GM19238 (cell line): ENCODE measurements around the gene FOXK2.

Experiments
- DNase-seq: peaks from one replicate; pipeline ENCODE4 v3.0.0; 2011; ENCODE audit warnings: low spot score; ENCODE audit not compliant: insufficient read length

The FOXK2 gene

DNA sequence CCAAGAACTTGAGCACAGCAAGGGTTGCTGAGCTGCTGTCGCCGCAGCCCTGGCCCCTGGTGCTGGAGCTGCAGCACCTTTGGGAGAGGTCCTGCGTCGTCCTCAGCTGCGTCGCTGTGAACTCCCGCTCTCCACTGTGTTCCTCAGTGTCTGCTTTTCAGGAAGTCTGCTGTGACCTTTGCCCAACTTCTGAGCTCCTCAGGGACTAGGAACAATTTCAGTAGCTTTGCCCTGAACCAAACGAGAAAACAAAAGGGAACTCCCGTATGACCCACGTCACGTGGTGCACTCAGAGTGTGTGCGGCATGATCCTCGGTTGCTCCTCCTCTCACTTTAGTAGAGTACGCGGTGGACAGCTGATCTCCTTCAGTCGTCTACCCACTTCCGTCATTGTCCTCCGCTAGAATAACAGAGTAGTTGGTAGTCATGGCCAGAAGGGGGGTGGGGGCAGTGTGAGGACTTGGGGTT, 84.5 kb downstream of the FOXK2 start:
- no peak for DNase-seq

DNA sequence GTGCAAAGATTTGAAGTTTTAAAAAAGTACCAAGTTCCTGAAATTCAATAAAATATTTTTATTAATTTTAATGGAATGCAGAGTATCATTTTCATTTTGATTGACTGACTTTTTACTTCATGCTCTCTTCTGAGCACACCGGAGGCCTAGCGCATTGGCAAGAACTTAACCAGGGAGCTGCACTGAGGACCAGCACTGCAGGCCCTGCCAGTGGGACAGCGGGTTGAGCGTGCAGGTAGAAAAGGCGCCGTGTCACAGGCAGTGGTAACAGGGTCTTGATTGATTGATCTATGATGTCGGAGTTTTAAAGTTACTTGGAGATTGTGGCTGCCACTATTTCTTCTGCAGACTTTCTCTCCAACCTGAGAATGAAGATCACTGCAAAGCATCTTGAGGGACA, 85.0 kb downstream of the FOXK2 start:
- DNase-seq = no peak

DNA sequence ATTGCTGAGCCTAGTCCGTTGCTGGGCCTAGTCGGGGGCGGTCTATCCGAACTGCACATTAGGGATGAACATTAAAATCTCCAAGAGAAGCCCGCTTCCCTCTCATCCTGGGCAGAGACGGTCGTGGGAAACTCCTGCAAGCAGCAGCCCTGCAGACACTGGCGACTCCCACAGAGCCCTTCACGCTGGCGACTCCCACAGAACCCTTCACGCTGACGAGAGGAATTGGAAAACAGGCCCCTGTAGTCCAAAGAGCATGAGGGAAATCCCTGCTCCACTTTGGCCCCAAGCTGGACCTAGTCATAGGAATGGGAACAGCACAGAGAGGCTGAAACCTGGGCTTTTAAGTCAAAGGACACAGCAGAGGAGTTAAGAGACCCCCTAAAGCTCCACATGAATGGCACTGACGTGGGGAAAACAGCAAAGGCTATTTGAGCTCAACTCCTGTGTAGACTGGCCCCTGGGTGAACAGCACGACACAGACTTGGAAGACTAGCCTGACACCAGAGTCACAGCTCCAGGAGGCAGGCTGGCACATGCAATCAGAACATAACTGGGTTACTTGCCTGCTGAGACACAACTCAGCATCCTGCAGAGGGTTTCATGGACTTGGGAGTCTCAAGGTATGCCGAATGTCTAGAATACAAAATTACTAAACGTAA, 86.5 kb downstream of the FOXK2 start:
- no peak for DNase-seq

DNA sequence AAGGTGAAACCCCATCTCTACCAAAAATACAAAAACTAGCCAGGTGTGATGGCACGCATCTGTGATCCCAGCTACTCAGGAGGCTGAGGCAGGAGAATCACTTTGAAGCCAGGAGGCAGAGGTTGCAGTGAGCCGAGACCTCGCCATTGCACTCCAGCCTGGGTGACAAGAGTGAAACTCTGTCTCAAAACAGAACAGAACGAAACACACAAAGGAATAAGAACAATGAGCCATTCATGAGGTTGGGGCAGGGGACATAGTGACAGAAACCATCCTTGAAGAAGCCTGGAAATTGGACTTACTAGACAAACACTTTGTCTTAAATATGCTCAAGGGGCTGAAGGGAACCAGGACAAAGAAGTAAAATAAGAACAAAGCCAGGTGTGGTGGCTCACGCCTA, 89.3 kb downstream of the FOXK2 start:
- DNase-seq = no peak

DNA sequence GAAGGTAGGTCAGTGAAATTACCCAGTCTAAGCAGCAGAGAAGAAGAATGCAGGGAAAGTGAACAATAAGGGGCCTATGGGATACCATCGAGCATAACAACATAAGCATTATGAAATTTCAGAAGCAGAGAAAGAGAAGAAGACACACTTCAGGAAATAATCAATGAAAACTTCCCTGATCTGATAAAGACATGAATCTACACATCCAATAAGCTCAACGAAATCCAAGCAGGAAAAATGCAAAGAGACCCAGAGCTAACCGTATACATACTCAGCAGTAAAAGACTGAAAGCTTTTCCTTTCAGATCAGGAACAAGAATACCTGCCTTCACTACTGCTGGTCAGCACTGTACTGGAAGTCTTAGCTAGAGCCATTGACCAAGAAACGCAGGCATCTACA, 90.1 kb downstream of the FOXK2 start:
- no peak for DNase-seq

DNA sequence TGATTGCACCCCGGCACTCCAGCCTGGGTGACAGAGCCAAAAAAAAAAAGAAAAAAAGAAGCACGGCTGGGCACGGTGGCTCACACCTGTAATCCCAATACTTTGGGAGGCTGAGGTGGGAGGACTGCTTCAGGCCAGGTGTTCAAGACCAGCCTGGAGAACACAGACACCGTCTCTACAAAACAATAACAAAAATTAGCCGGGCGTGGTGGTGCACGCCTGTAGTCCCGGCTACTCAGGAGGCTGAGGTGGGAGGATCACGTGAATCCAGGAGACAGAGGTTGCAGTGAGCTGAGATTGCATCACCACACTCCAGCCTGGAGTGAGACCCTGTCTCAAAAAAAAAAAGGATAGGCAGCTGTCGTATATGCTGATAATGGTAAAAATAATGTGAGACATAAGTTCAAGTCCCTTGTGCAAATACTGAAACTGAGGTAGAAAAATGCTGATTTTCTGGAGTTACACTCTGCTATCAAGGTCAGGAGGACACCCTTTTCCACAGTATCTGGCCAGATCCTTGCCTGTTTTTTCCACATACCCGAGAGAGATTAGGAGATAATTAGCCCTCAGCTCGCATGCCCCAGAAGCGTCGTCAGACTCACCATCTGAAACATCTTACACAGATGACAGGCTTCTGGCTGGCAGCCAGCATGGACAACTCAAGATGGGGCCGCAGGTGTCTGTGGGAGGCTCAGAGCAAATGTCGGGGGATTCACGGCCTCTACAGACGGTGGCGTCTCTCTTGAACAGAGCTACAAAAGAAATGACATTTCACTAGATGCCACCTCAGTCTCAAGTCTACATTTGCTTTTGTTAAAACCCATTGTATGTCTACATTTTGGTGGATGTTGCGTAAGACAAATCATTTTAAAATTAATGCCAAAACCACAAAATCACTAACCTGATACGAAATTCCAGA, 91.9 kb downstream of the FOXK2 start:
- no peak for DNase-seq

DNA sequence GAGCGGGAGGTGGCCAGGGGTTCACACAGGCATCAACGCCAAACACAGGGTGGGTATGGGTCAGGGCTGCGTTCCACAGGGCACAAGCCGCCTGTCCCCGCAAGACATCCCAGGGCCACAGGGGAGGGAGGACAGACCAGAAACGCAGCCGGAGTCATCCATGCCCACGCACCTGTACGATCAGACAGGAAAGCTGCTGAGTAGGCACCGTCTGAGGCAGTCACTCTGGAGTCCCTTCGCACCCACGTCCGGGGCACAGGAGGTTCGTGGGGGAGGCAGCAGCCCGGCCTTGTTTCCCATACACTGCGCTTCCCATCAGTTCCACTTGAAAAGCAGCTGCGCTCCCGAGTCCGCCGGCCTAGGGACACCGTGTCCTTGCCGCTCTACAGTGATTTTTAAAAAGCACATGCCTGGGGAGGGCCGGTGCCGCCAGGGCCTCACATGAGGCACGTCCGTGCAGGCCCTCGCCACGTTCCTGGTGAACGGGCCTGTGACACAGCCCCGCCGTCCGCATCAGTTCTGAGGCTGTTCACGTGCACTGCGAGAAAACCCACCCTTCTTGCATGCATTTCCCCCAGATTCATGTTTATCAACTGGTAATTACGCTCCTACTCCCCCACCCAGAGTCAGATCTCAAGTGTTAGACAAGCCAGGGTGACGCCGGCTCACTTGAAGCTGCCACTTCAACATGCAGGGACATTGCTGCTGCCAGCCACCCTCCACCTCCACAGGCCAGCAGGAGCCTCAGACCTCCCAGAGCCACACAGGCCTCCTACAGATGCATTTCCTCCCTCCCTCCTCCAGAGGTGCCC, 94.0 kb downstream of the FOXK2 start:
- no peak for DNase-seq

DNA sequence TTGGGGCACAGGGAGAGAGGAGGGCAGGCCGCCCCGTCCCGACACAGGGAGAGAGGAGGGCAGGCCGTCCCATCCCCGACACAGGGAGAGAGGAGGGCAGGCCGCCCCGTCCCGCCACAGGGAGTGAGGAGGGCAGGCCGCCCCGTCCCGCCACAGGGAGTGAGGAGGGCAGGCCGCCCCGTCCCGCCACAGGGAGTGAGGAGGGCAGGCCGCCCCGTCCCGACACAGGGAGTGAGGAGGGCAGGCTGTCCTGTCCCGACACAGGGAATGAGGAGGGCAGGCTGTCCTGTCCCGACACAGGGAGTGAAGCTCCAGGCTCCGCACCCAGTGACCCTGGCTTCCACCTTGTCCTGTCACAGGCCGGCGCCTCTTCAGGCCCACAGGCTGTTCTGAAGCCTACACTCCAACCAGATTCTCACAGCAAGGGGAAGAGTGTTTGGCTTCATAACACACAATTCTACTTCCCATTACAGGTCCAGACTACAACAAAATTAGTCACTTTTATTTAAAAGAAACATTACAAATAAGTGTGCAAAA, 94.6 kb downstream of the FOXK2 start:
- no peak for DNase-seq

DNA sequence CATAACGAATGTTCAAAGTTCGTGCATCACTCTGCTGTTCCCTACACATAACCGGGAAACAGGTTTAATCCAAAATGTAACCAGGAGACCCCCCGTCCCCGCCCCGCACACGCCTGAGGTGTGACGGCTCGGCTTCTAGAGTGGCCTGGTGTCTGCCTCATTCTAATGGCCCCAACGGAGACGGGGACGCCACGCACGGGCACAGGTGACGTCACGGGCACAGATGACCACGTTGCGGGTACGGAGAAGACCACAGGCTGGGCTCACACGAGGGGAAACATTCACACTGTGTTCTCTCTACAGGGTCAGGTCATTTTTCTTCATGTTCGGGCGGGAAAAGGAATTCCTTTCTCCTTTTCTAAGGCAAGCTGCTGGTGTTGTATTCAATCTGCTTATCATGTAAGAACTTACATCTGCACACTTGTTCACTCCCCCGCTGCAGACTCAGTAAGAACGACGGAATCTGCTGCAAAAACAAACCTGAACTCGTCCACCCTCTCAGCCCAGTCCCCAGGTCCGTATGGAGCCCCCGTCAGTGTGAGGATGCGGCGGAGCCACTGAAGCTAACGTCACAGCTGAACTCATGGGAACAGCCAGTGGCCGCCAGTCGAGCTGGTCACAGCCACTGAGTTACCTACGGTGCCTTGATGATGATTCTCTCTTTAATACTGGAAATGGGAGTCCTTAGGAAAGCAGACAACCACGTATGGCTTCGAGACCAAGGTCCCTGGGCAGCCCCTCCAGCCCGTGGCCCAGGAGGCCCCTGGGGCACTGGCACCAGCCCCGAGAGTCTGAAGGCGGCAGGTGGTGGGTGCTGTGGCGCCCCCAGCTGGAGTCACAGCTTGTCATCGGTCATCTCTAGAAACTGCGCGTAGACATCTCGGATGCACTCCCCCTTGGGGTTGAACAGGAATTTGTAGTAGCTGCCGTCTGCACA, 95.8 kb downstream of the FOXK2 start:
- DNase-seq = no peak

DNA sequence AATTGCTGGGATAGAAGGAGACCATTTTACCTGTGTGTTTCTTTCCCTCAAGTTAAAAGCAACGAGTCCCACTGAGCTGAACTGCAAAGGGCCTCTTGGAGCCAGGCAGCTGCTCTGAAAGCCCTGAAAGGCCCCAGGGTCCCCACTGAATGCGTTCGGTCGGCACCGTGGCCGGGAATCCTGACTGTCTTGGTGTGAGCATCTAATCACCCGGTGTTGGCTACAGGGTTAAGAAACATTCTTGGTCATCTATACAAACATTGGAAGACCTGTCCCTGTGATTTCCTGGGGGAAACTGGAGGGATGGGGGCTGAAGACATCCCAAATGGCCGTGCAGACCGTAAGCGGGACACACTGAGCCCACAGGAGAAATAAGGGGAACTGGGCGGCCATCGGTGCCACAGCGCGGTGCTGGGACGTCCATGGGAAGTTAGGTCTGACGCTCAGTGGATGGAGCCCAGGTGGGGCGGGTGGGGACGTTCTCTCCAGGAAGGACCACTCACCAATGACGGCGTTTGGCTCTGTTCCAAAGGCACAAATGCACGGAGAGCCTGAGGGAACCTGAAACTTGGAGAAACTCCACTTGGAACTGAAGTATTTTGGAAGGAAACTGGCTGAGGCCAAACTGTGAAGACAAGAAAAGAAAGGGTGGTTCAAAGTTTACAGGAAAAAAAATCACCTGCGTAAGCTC, 96.6 kb downstream of the FOXK2 start:
- DNase-seq = no peak

DNA sequence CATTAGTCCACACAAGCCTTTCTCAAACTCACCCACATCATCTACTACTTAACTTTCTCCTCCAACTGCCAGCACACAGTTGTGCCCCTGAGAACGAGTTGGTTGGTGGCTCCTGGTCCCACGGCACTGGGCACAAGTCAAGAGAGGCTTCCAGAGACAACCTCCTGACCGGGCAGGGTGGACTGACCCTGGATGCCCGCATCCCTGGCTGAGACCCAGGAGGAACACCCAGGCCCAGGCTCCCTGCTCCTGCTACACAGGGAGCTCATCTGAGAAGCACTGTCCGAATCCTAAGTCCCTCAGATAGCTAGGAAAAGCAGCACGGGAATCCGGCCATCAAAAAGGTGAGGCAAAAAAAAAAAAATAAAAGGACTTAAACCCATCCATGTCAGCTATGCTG, 99.7 kb downstream of the FOXK2 start:
- DNase-seq = no peak

DNA sequence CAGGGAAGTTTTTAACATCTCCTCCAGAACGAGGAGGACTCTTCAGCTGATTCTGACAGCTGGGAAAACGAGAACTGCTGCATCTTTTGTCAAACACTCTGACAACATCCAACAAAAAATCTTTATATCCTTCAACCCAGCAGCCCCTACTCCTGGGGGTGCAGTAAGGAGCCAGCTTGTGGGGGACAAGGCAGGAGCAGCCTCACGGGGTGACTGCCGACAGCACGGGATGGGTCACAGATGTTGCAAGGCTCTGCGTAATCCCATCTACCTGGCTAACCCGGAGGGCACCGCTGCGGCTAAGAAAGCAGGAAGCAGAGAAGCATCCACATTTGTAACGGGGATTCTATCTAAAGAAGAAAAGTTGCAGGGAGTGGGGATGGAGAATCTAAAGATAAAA, 100.1 kb downstream of the FOXK2 start:
- DNase-seq = no peak

DNA sequence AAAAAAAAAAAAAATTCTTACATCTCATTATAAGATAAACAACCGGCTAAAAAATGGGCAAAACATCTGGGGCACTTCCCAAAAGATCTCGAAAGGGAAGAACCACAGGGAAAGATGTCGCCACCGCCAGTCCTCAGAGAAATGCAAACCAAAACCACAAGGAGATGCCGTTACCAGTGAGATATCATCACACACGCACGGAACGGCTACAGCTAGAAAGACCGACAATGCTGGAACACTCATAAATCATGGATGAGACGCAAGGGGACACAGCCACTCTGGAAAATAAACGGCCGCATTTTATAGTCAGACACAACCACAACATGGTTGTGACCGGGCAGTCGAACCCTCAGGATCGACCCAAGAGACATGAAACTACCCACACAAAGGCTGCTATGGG, 104.2 kb downstream of the FOXK2 start:
- no peak for DNase-seq

DNA sequence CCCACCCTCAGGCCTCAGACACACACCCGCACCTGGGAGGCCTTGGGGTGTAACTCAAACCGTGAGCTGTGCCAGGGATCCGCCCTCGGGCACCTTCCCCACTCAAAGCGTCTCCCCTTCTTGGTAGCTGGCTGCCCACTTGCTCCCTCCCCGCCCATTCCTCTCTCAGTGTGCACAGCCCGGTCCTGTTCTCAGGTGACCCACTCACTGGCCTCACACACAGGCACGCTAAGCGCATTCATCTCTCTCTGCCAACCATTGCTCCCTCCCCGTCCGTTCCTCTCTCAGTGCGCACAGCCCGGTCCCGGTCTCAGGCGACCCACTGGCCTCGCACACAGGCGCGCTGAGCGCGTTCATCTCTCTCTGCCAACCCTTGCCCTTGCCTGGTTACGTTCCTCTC, 107.9 kb downstream of the FOXK2 start:
- DNase-seq = no peak

DNA sequence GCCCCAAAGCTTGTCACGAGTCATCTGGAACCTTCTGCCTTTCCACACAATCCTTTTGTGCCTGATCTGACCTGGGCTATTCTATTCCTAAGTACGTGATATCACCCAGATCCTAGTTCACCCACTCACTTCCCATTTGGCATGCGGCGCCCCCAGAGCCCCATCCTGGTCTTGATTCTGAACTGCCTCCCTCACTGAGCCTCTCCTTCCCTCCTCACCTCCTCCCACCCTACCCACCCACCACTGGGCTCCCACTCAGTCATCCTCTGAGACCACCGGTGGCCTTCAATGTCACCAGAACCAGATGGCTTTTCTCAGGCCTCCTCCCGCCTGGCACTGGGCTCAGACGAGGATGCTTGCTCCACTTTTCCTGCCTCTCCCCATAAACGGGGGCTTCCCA, 110.2 kb downstream of the FOXK2 start:
- no peak for DNase-seq

DNA sequence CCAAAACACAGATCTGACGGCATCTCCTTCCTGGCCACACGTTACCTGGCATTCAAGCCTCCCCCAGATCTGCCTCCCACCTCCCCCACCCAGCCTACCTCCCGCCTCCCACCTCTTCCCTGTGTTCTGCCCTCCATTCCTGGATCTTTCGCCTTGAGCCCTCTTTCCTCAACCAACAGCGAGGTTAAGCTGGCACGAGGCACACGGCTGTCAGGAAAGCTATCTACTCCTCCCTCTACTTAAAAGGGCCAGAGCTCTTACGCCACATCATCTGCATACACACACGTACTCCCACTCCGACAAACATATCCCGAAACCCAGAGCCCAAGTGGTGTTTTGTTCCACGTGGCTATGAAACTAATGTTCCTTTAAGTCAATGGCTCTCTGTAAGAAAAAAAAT, 110.7 kb downstream of the FOXK2 start:
- no peak for DNase-seq

DNA sequence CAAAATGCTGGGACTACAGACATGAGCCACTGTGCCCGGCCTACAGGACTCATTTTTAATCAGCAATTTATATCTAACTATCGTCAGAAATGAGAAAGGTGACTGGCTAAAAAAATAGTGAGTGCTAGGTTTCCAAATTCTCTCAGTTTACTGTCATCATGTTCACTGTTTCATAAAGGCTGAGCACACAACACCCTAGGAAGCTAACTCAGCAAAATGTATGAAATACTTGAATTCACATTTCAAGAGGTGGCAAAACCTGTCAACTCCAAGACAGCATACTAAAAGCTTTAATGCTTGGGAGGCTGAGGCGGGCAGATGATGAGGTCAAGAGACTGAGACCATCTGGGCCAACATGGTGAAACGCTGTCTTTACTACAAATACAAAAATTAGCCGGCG, 112.0 kb downstream of the FOXK2 start:
- DNase-seq = no peak

DNA sequence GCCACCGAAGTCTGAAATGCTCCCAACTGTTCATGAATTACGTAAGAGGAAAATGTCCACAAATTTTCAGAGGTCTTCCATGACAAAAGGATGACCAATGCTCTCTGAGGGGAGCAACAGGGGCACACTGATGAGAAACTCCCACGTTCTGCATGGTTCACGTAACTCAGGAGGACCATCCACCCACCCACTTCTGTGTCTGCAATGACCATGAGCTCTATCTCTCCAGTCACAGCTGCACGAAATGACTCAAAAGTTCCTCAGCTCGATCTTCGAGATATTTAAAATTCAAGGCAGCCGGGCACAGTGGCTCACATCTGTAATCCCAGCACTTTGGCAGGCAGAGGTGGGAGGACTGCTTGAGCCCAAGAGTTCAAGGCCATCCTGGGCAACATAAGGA, 112.9 kb downstream of the FOXK2 start:
- no peak for DNase-seq

DNA sequence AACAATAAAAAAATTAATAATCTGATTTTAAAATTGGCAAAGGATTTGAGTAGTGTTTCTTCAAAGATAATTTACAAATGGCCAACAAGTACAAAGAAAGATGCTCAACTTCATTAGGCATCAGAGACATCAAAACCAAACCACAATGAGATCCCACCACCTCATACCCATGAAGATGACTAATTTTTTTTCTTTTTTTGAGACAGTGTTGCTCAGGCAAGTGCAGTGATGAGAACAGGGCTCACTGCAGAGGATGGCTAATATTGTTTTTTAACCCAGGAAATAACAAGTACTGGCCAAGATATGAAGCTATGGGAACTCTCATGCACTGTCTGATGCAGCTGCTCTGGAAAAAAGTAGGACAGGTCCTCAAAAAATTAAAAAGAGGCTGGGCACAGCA, 113.8 kb downstream of the FOXK2 start:
- DNase-seq = no peak
